GM21515 (cell line): ENCODE measurements around the gene MYCBPAP.

ENCODE experiments used
- ATAC-seq: cut with Tn5 transposase; IDR thresholded peaks from one replicate; pipeline ENCODE4 v1.9.1; 2021; ENCODE audit not compliant: unreplicated experiment

Gene MYCBPAP

GRCh38 chr17:50507871-50508572 is at the start of gene MYCBPAP:
Gene MYCBPAP (plus strand): TSS chr17:50508439. CDS start chr17:50508675, 236 bp downstream.
- ATAC-seq: peak; percentile 41

GRCh38 chr17:50458701-50459676 is 49.2 kb upstream of the MYCBPAP start:
- ATAC-seq: no peak

GRCh38 chr17:50459756-50460155 is 48.5 kb upstream of the MYCBPAP start:
- no peak for ATAC-seq

- no peak for ATAC-seq
These were observed 47.3 kb upstream of the MYCBPAP start for GRCh38 chr17:50460831-50461526.

GRCh38 chr17:50461550-50462132 is 46.6 kb upstream of the MYCBPAP start:
- no peak for ATAC-seq

- ATAC-seq: no peak
These were observed 45.8 kb upstream of the MYCBPAP start for GRCh38 chr17:50462446-50462845.

- ATAC-seq: no peak
These were observed 44.1 kb upstream of the MYCBPAP start for GRCh38 chr17:50464121-50464520.

- ATAC-seq: no peak
These were observed 43.5 kb upstream of the MYCBPAP start for GRCh38 chr17:50464736-50465135.

GRCh38 chr17:50465171-50465570 is 43.1 kb upstream of the MYCBPAP start:
- no peak for ATAC-seq

- no peak for ATAC-seq
These were observed 42.6 kb upstream of the MYCBPAP start for GRCh38 chr17:50465635-50466034.

GRCh38 chr17:50466371-50467113 is 41.7 kb upstream of the MYCBPAP start:
- no peak for ATAC-seq

- ATAC-seq: no peak
These were observed 41.0 kb upstream of the MYCBPAP start for GRCh38 chr17:50467114-50467854.

- ATAC-seq: no peak
These were observed 40.4 kb upstream of the MYCBPAP start for GRCh38 chr17:50467855-50468303.

GRCh38 chr17:50468304-50469207 is 39.7 kb upstream of the MYCBPAP start, which contains the start of gene CHAD:
Gene CHAD (minus strand): TSS chr17:50468880. CDS start chr17:50468813, 67 bp downstream.
- ATAC-seq: no peak

GRCh38 chr17:50469208-50469605 is 39.0 kb upstream of the MYCBPAP start:
- ATAC-seq: no peak

GRCh38 chr17:50469671-50470305 is 38.5 kb upstream of the MYCBPAP start:
- no peak for ATAC-seq

- ATAC-seq: no peak
These were observed 37.8 kb upstream of the MYCBPAP start for GRCh38 chr17:50470426-50470825.
